Measurements from ENCODE around the gene CDC14B. TPM values are rescaled to one million over a fixed set of nuclear protein-coding genes. Genes with fewer than 3 reads are reported as not detected.

Gene CDC14B
- total RNA-seq, 2 experiments from 2014 or later = 0.62 to 0.83 TPM

- H3K4me1 Mint-ChIP-seq = peaks cover 14% of the 10 kb centered on the region
- no peak for DNase-seq
- CTCF ChIA-PET = no interaction called here
- peaks cover 26% of the 10 kb centered on the region for H3K36me3 Mint-ChIP-seq (ENCODE audit: low read depth)
- H3K9me3 Mint-ChIP-seq = no peaks in the 10 kb centered on the region
- H3K27ac Mint-ChIP-seq = no peak overlapping the region
- no peak overlapping the region for H3K4me3 Mint-ChIP-seq
- no peaks in the 10 kb centered on the region for H3K27me3 Mint-ChIP-seq
- POLR2A ChIA-PET = no interaction called here
Observed at GRCh38 chr9:96487029-96487396, 132.6 kb downstream of the CDC14B start.

GRCh38 chr9:96486386-96487028 is 133.1 kb downstream of the CDC14B start:
- DNase-seq = no peak
- H3K27ac Mint-ChIP-seq = no peak overlapping the region
- H3K4me3 Mint-ChIP-seq = no peak overlapping the region
- peaks cover 26% of the 10 kb centered on the region for H3K36me3 Mint-ChIP-seq (ENCODE audit: low read depth)
- H3K4me1 Mint-ChIP-seq = peaks cover 9% of the 10 kb centered on the region
- no peaks in the 10 kb centered on the region for H3K9me3 Mint-ChIP-seq
- ChIA-PET CTCF (interaction anchor here (0.8 kb wide), 1 partner anchor 15 kb away, joined by 3 read pairs; no protein-coding TSS in a partner anchor), POLR2A (no interaction called here)
- H3K27me3 Mint-ChIP-seq = no peaks in the 10 kb centered on the region

GRCh38 chr9:96485280-96485679 is 134.4 kb downstream of the CDC14B start:
- no peak overlapping the region for H3K4me3 Mint-ChIP-seq
- POLR2A ChIA-PET = no interaction called here

GRCh38 chr9:96484521-96484931 is 135.1 kb downstream of the CDC14B start:
- no peak for DNase-seq
- Mint-ChIP-seq H3K9me3 (no peaks in the 10 kb centered on the region), H3K4me3 (no peak overlapping the region), H3K4me1 (peaks cover 3% of the 10 kb centered on the region), H3K36me3 (ENCODE audit: low read depth) (peaks cover 21% of the 10 kb centered on the region), H3K27me3 (no peaks in the 10 kb centered on the region), H3K27ac (no peak overlapping the region)
- ChIA-PET CTCF (no interaction called here), POLR2A (no interaction called here)

More at GRCh38 chr9:96485280-96485679, 134.4 kb downstream of the CDC14B start:
- Mint-ChIP-seq H3K4me1 (peaks cover 2% of the 10 kb centered on the region), H3K27ac (no peak overlapping the region), H3K36me3 (ENCODE audit: low read depth) (peaks cover 24% of the 10 kb centered on the region), H3K9me3 (no peaks in the 10 kb centered on the region), H3K27me3 (no peaks in the 10 kb centered on the region)
- DNase-seq = no peak
- CTCF ChIA-PET = interaction anchor here (0.8 to 1.3 kb wide), 2 partner anchors 19 to 27 kb away, joined by 3 read pairs; no protein-coding TSS in a partner anchor

- ChIA-PET CTCF (interaction anchor here (0.8 kb wide), 1 partner anchor 9 kb away, joined by 3 read pairs; no protein-coding TSS in a partner anchor), POLR2A (no interaction called here)
- Mint-ChIP-seq H3K9me3 (no peaks in the 10 kb centered on the region), H3K27ac (no peak overlapping the region), H3K4me1 (peaks cover 5% of the 10 kb centered on the region), H3K36me3 (ENCODE audit: low read depth) (peaks cover 19% of the 10 kb centered on the region), H3K27me3 (no peaks in the 10 kb centered on the region), H3K4me3 (no peak overlapping the region)
- no peak for DNase-seq
Observed at GRCh38 chr9:96483733-96484390, 135.8 kb downstream of the CDC14B start.

- no peak for DNase-seq
- peaks cover 16% of the 10 kb centered on the region for H3K36me3 Mint-ChIP-seq (ENCODE audit: low read depth)
- no peak overlapping the region for H3K27ac Mint-ChIP-seq
- no peak overlapping the region for H3K4me3 Mint-ChIP-seq
- no peaks in the 10 kb centered on the region for H3K9me3 Mint-ChIP-seq
- ChIA-PET CTCF (interaction anchor here (0.8 kb wide), 1 partner anchor 8 kb away, joined by 3 read pairs; no protein-coding TSS in a partner anchor), POLR2A (no interaction called here)
- H3K27me3 Mint-ChIP-seq = no peaks in the 10 kb centered on the region
- peaks cover 5% of the 10 kb centered on the region for H3K4me1 Mint-ChIP-seq
Observed at GRCh38 chr9:96483197-96483596, 136.4 kb downstream of the CDC14B start.

GRCh38 chr9:96482476-96482875 is 137.2 kb downstream of the CDC14B start:
- H3K27ac Mint-ChIP-seq = no peak overlapping the region
- no peak for DNase-seq
- H3K4me3 Mint-ChIP-seq = no peak overlapping the region
- H3K9me3 Mint-ChIP-seq = no peaks in the 10 kb centered on the region
- CTCF ChIA-PET = interaction anchor here (0.8 kb wide), 1 partner anchor 10 kb away, joined by 3 read pairs; no protein-coding TSS in a partner anchor
- POLR2A ChIA-PET = no interaction called here
- H3K4me1 Mint-ChIP-seq = peaks cover 8% of the 10 kb centered on the region
- H3K36me3 Mint-ChIP-seq (ENCODE audit: low read depth) = peaks cover 14% of the 10 kb centered on the region
- H3K27me3 Mint-ChIP-seq = no peaks in the 10 kb centered on the region

GRCh38 chr9:96480736-96481135 is 138.9 kb downstream of the CDC14B start:
- H3K36me3 Mint-ChIP-seq (ENCODE audit: low read depth) = peaks cover 15% of the 10 kb centered on the region
- CTCF ChIA-PET = interaction anchor here (0.6 to 0.9 kb wide), 2 partner anchors 11 to 186 kb away, joined by 3 read pairs; no protein-coding TSS in a partner anchor
- no peak for DNase-seq
- POLR2A ChIA-PET = no interaction called here
- H3K27me3 Mint-ChIP-seq = no peaks in the 10 kb centered on the region
- no peak overlapping the region for H3K4me3 Mint-ChIP-seq
- peaks cover 9% of the 10 kb centered on the region for H3K4me1 Mint-ChIP-seq
- H3K9me3 Mint-ChIP-seq = no peaks in the 10 kb centered on the region
- no peak overlapping the region for H3K27ac Mint-ChIP-seq

- no peak overlapping the region for H3K27ac Mint-ChIP-seq
- no peak for DNase-seq
- ChIA-PET POLR2A (no interaction called here), CTCF (no interaction called here)
- H3K36me3 Mint-ChIP-seq (ENCODE audit: low read depth) = peaks cover 7% of the 10 kb centered on the region
- H3K4me3 Mint-ChIP-seq = no peak overlapping the region
- no peaks in the 10 kb centered on the region for H3K9me3 Mint-ChIP-seq
- H3K27me3 Mint-ChIP-seq = no peaks in the 10 kb centered on the region
- H3K4me1 Mint-ChIP-seq = peaks cover 8% of the 10 kb centered on the region
Observed at GRCh38 chr9:96478829-96479371, 140.7 kb downstream of the CDC14B start.

- H3K4me3 Mint-ChIP-seq = no peak overlapping the region
- peaks cover 8% of the 10 kb centered on the region for H3K4me1 Mint-ChIP-seq
- no peak for DNase-seq
- CTCF ChIA-PET = no interaction called here
- no peaks in the 10 kb centered on the region for H3K27me3 Mint-ChIP-seq
- H3K36me3 Mint-ChIP-seq (ENCODE audit: low read depth) = peaks cover 4% of the 10 kb centered on the region
- no peak overlapping the region for H3K27ac Mint-ChIP-seq
- no peaks in the 10 kb centered on the region for H3K9me3 Mint-ChIP-seq
- POLR2A ChIA-PET = no interaction called here
Observed at GRCh38 chr9:96476591-96476990, 143.1 kb downstream of the CDC14B start.

- ChIA-PET CTCF (no interaction called here), POLR2A (no interaction called here)
- peaks cover 8% of the 10 kb centered on the region for H3K36me3 Mint-ChIP-seq (ENCODE audit: low read depth)
- H3K27ac Mint-ChIP-seq = no peak overlapping the region
- H3K9me3 Mint-ChIP-seq = no peaks in the 10 kb centered on the region
- no peak overlapping the region for H3K4me3 Mint-ChIP-seq
- DNase-seq = no peak
- peaks cover 8% of the 10 kb centered on the region for H3K4me1 Mint-ChIP-seq
- no peaks in the 10 kb centered on the region for H3K27me3 Mint-ChIP-seq
Observed at GRCh38 chr9:96476013-96476412, 143.6 kb downstream of the CDC14B start.

GRCh38 chr9:96467784-96468183 is 151.9 kb downstream of the CDC14B start:
- Mint-ChIP-seq H3K4me1 (no peaks in the 10 kb centered on the region), H3K27me3 (no peaks in the 10 kb centered on the region), H3K9me3 (no peaks in the 10 kb centered on the region), H3K4me3 (no peak overlapping the region), H3K36me3 (ENCODE audit: low read depth) (peaks cover 4% of the 10 kb centered on the region), H3K27ac (no peak overlapping the region)
- ChIA-PET CTCF (interaction anchor here (0.7 to 1.0 kb wide), 2 partner anchors 32 to 1083 kb away, joined by 3 read pairs; no protein-coding TSS in a partner anchor), POLR2A (no interaction called here)
- DNase-seq = no peak

GRCh38 chr9:96464426-96464825 is 155.2 kb downstream of the CDC14B start:
- H3K36me3 Mint-ChIP-seq (ENCODE audit: low read depth) = no peaks in the 10 kb centered on the region
- H3K9me3 Mint-ChIP-seq = no peaks in the 10 kb centered on the region
- H3K27me3 Mint-ChIP-seq = no peaks in the 10 kb centered on the region
- no peaks in the 10 kb centered on the region for H3K4me1 Mint-ChIP-seq
- H3K4me3 Mint-ChIP-seq = no peak overlapping the region
- ChIA-PET POLR2A (no interaction called here), CTCF (no interaction called here)
- H3K27ac Mint-ChIP-seq = no peak overlapping the region
- no peak for DNase-seq
